ENCODE measurements around the gene RHOU. TPM values are rescaled to one million over a fixed set of nuclear protein-coding genes. Genes with fewer than 3 reads are reported as not detected.

Gene RHOU
- total and polyA plus RNA-seq, 2 donors (not counting 3 experiments of a cell fraction or from before 2014, with no cell fraction given) = 0.04 to 0.40 TPM

- no peak overlapping the region for H3K4me2 ChIP-seq (ENCODE audit: insufficient read depth, low read length)
- no peak overlapping the region for H3K4me3 ChIP-seq (replicated peaks in 1 of 3; ENCODE audit: insufficient read depth in 1 of 3, low read depth in 1 of 3, low read length in 3 of 3)
- H3K4me1 ChIP-seq (ENCODE audit: control insufficient read depth, extremely low read depth, insufficient read depth, low read length) = no peaks in the 10 kb centered on the region
- no peaks in the 10 kb centered on the region for H3K9me1 ChIP-seq (replicated peaks; ENCODE audit: control insufficient read depth, extremely low read depth, insufficient read depth, low read length)
- peaks cover 5 to 7% of the 10 kb centered on the region in 2 experiments for H3K27me3 ChIP-seq (ENCODE audit: control insufficient read depth in 2 of 2, insufficient read depth in 2 of 2, low read length in 2 of 2)
- no peak for FAIRE-seq
- no peak overlapping the region for H3K9ac ChIP-seq (replicated peaks; ENCODE audit: extremely low read depth, insufficient read depth, low read length)
- CTCF ChIA-PET = interaction anchor here (1.1 kb wide), 1 partner anchor 485 kb away, joined by 4 read pairs; no protein-coding TSS in a partner anchor
- intact Hi-C loops (cut with micrococcal nuclease) = no loop called here
- dilution Hi-C loops (cut with MboI; ENCODE audit: extremely low pct_ligation_motif_present, low sequenced_read_pairs) = no loop called here
- H3K27ac ChIP-seq (ENCODE audit: insufficient read depth, low read depth, low read length) = no peak overlapping the region
- no peak for DNase-seq (ENCODE audit: low read depth, low spot score)
- no peaks in the 10 kb centered on the region for H3K36me3 ChIP-seq (ENCODE audit: control insufficient read depth in 2 of 2, extremely low read depth in 1 of 2, insufficient read depth in 2 of 2, low read length in 2 of 2)
- H4K20me1 ChIP-seq (replicated peaks; ENCODE audit: control insufficient read depth, extremely low read depth, insufficient read depth, low read length) = no peaks in the 10 kb centered on the region
- POLR2A ChIA-PET = no interaction called here
- H3K79me2 ChIP-seq (ENCODE audit: control insufficient read depth, insufficient read depth, low read length) = no peaks in the 10 kb centered on the region
- H2AFZ ChIP-seq (ENCODE audit: low read depth, low read length) = no peak overlapping the region
- BruUV-seq (replicated peaks) = no TSS peak
- TF ChIP-seq POLR2AphosphoS5 (IDR thresholded peaks at IDR 0.05; ENCODE audit: insufficient read depth, low read depth, low read length) (no peak), JUN (IDR thresholded peaks at IDR 0.05; ENCODE audit: borderline replicate concordance, insufficient read depth, insufficient read length, low read depth) (no peak), FOS (IDR thresholded peaks at IDR 0.05; ENCODE audit: borderline replicate concordance, insufficient read depth, low read length) (no peak), MAX (IDR thresholded peaks at IDR 0.05; ENCODE audit: insufficient read depth, insufficient read length) (no peak), POLR2A (IDR thresholded peaks at IDR 0.05; ENCODE audit: low read depth, low read length) (no peak), EZH2 (IDR thresholded peaks at IDR 0.05; ENCODE audit: borderline replicate concordance, low read depth, low read length, severe bottlenecking) (no peak), CTCF (IDR thresholded peaks at IDR 0.05; ENCODE audit: extremely low read depth in 1 of 2, insufficient read depth in 1 of 2, low read depth in 1 of 2, low read length in 2 of 2) (no peak), GATA2 (IDR thresholded peaks at IDR 0.05; ENCODE audit: insufficient read depth, insufficient read length, low read depth, low read length) (no peak), MYC (IDR thresholded peaks at IDR 0.05; ENCODE audit: low read depth, low read length) (no peak)
- no peaks in the 10 kb centered on the region for H3K9me3 ChIP-seq (replicated peaks; ENCODE audit: control insufficient read depth, insufficient read depth, low read length)
These were observed 7.1 kb downstream of the RHOU start for GRCh38 chr1:228742281-228742860.

Measured in endothelial cell of umbilical vein (primary cell).